Right kidney (tissue), 1 donor: ENCODE measurements around the gene MX2.

ENCODE experiments used
- DNase-seq: peaks from one replicate; pipeline ENCODE4 v3.0.0-alpha.2; 2016

The MX2 gene

GRCh38 chr21:41365377-41366107 lies 3.7 kb downstream of the MX2 start:
- DNase-seq, result no peak

GRCh38 chr21:41366522-41367151 lies 4.8 kb downstream of the MX2 start:
- DNase-seq, result no peak

GRCh38 chr21:41367301-41367944 lies 5.6 kb downstream of the MX2 start:
- DNase-seq, result no peak

- no peak for DNase-seq
These were observed 6.3 kb downstream of the MX2 start for GRCh38 chr21:41367945-41368734.

GRCh38 chr21:41368735-41369104 lies 6.9 kb downstream of the MX2 start:
- DNase-seq, result no peak

- peak; percentile 61 for DNase-seq
These were observed 7.5 kb downstream of the MX2 start for GRCh38 chr21:41369105-41369919.

- DNase-seq, result no peak
These were observed 8.4 kb downstream of the MX2 start for GRCh38 chr21:41369920-41370839.

- DNase-seq, result no peak
These were observed 9.2 kb downstream of the MX2 start for GRCh38 chr21:41370840-41371684.

- DNase-seq, result no peak
These were observed 9.8 kb downstream of the MX2 start for GRCh38 chr21:41371685-41372030.

GRCh38 chr21:41373253-41373652 lies 11.4 kb downstream of the MX2 start:
- DNase-seq, result no peak

GRCh38 chr21:41373763-41374162 lies 11.9 kb downstream of the MX2 start:
- no peak for DNase-seq

GRCh38 chr21:41374177-41374712 lies 12.4 kb downstream of the MX2 start:
- no peak for DNase-seq

GRCh38 chr21:41374867-41375533 lies 13.2 kb downstream of the MX2 start:
- no peak for DNase-seq

GRCh38 chr21:41375875-41376274 lies 14.0 kb downstream of the MX2 start:
- no peak for DNase-seq

- DNase-seq, result no peak
These were observed 15.9 kb downstream of the MX2 start for GRCh38 chr21:41377715-41378114.

GRCh38 chr21:41378849-41379248 lies 17.0 kb downstream of the MX2 start:
- DNase-seq, result no peak

- DNase-seq, result no peak
These were observed 18.1 kb downstream of the MX2 start for GRCh38 chr21:41379901-41380300.

- DNase-seq, result no peak
These were observed 19.9 kb downstream of the MX2 start for GRCh38 chr21:41381731-41382130.
